ENCODE results near the gene KLF6. TPM values are rescaled to one million over a fixed set of nuclear protein-coding genes. Genes with fewer than 3 reads are reported as not detected.

Gene KLF6
- total and polyA plus RNA-seq, 2 donors (not counting 1 experiment from before 2014, with no cell fraction given), result 175 to 921 TPM

DNA sequence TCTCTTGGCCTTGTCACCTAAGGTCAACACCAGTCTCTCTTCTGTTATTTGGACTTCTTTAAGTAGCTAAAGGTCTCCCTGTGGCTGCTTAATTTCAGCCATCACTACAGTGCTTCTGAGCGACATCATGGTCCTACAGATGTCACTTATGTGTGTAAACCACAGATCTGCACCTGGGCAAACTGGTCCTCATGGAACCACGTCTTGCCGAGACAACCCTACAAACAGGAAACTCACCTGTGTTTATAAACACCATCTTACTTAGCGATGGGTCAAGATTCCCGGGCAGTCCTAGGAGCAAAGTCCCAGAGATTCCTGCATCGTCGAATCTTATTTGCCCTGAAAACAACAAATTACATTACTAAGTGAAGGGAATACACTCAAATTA is 27.8 kb downstream of the KLF6 start:
- no peak overlapping the region for H3K9ac ChIP-seq (ENCODE audit: low read length)
- peak overlapping the region; percentile 20 for H2AFZ ChIP-seq (ENCODE audit: insufficient read depth, low read depth, low read length, poor library complexity, severe bottlenecking)
- intact Hi-C loops (cut with micrococcal nuclease), result loop anchor here (2.0 kb wide), 1 partner anchor 576 kb away; no protein-coding TSS in a partner anchor
- H3K27me3 ChIP-seq (replicated peaks in 1 of 4; ENCODE audit: control extremely low read depth in 1 of 4, control insufficient read depth in 3 of 4, insufficient read depth in 4 of 4, low read length in 3 of 4), result no peaks in the 10 kb centered on the region
- H3K27me3 Mint-ChIP-seq, result no peaks in the 10 kb centered on the region
- DNase-seq (peak; percentile 26), ATAC-seq (ENCODE audit: low read depth) (no peak)
- H3K4me3 ChIP-seq (ENCODE audit: control extremely low read depth in 1 of 5, extremely low read depth in 1 of 5, insufficient read depth in 1 of 5, low read depth in 2 of 5, low read length in 4 of 5), result peak overlapping the region in 1 of 5 experiments; percentile 18
- peaks cover 1% of the 10 kb centered on the region for H3K9me3 Mint-ChIP-seq (ENCODE audit: insufficient read depth)
- peak overlapping the region; percentile 67 for H3K4me3 Mint-ChIP-seq
- peaks cover 48 to 53% of the 10 kb centered on the region in 2 donors for H3K4me1 ChIP-seq (ENCODE audit: control insufficient read depth in 2 of 2, insufficient read depth in 2 of 2, low read length in 2 of 2)
- no peaks in the 10 kb centered on the region for H3K36me3 ChIP-seq (replicated peaks in 1 of 2; ENCODE audit: control extremely low read depth in 1 of 2, control insufficient read depth in 1 of 2, extremely low read depth in 1 of 2, insufficient read depth in 2 of 2, low read length in 1 of 2)
- H3K9me3 ChIP-seq (ENCODE audit: control extremely low read depth in 1 of 3, control insufficient read depth in 2 of 3, insufficient read depth in 1 of 3, low read length in 2 of 3), result peaks cover 0 to 21% (median 10%) of the 10 kb centered on the region in 3 donors
- no peak for TF ChIP-seq EZH2 (IDR thresholded peaks at IDR 0.05; ENCODE audit: borderline replicate concordance, insufficient read depth, low read depth, low read length, poor library complexity, severe bottlenecking)
- TF ChIP-seq, protein P1, sequence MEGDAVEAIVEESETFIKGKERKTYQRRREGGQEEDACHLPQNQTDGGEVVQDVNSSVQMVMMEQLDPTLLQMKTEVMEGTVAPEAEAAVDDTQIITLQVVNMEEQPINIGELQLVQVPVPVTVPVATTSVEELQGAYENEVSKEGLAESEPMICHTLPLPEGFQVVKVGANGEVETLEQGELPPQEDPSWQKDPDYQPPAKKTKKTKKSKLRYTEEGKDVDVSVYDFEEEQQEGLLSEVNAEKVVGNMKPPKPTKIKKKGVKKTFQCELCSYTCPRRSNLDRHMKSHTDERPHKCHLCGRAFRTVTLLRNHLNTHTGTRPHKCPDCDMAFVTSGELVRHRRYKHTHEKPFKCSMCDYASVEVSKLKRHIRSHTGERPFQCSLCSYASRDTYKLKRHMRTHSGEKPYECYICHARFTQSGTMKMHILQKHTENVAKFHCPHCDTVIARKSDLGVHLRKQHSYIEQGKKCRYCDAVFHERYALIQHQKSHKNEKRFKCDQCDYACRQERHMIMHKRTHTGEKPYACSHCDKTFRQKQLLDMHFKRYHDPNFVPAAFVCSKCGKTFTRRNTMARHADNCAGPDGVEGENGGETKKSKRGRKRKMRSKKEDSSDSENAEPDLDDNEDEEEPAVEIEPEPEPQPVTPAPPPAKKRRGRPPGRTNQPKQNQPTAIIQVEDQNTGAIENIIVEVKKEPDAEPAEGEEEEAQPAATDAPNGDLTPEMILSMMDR (IDR thresholded peaks at IDR 0.05), result no peak
- peaks cover 52% of the 10 kb centered on the region for H3K4me1 Mint-ChIP-seq
- H4K20me1 ChIP-seq (ENCODE audit: control insufficient read depth, insufficient read depth, low read length, poor library complexity, severe bottlenecking), result no peaks in the 10 kb centered on the region
- peak overlapping the region; percentile 52 for H3K4me2 ChIP-seq (replicated peaks; ENCODE audit: low read depth, low read length, poor library complexity, severe bottlenecking)
- peaks cover 5% of the 10 kb centered on the region for H3K79me2 ChIP-seq (ENCODE audit: control insufficient read depth, insufficient read depth, low read length)
- 11% methylated on average over 3 of the region's 7 CpGs for WGBS (ENCODE audit: insufficient coverage)
- ChIA-PET POLR2A (interaction anchor here (1.2 to 2.1 kb wide), 3 partner anchors 18 to 28 kb away, joined by 3 to 25 read pairs (median 5); partner anchors contain the start of gene KLF6), CTCF (interaction anchor here (1.0 to 1.3 kb wide), 3 partner anchors 23 to 28 kb away, joined by 3 to 5 read pairs (median 3); partner anchors contain the start of gene KLF6)
- peak overlapping the region in 1 of 2 donors; percentile 46 for H3K27ac ChIP-seq (ENCODE audit: low read length in 2 of 2)
- H3K27ac Mint-ChIP-seq, result peak overlapping the region; percentile 92

DNA sequence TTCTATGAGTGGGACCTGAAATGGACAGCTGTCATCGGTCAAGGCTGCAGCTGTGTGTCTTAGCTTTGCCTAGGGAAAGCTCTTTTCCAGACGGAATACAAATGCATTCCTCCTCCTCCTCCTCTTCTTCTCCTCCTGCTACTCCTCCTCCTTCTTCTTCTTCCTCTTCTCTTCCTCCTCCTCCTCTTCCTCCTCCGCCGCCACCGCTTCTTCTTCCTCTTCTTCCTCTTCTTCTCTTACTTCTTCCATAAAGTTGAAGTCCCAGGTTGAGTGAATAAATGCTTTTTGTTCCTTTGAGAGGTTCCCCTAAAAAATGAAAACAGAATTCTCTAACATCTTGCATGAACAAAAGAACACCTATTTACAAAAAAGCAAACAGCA is 28.7 kb downstream of the KLF6 start:
- no peak overlapping the region for H3K4me2 ChIP-seq (replicated peaks; ENCODE audit: low read depth, low read length, poor library complexity, severe bottlenecking)
- no peaks in the 10 kb centered on the region for H3K27me3 Mint-ChIP-seq

More for the DNA sequence above, 28.7 kb downstream of the KLF6 start:
- CTCF ChIA-PET, result no interaction called here
- no peaks in the 10 kb centered on the region for H4K20me1 ChIP-seq (ENCODE audit: control insufficient read depth, insufficient read depth, low read length, poor library complexity, severe bottlenecking)
- Mint-ChIP-seq H3K4me3 (no peak overlapping the region), H3K4me1 (peaks cover 44% of the 10 kb centered on the region), H3K9me3 (ENCODE audit: insufficient read depth) (peaks cover under 1% of the 10 kb centered on the region), H3K27ac (no peak overlapping the region)
- H3K27ac ChIP-seq (ENCODE audit: low read length in 2 of 2), result no peak overlapping the region
- H3K36me3 ChIP-seq (replicated peaks in 1 of 2; ENCODE audit: control extremely low read depth in 1 of 2, control insufficient read depth in 1 of 2, extremely low read depth in 1 of 2, insufficient read depth in 2 of 2, low read length in 1 of 2), result no peaks in the 10 kb centered on the region
- no peaks in the 10 kb centered on the region for H3K27me3 ChIP-seq (replicated peaks in 1 of 4; ENCODE audit: control extremely low read depth in 1 of 4, control insufficient read depth in 3 of 4, insufficient read depth in 4 of 4, low read length in 3 of 4)
- ATAC-seq (ENCODE audit: low read depth) (no peak), DNase-seq (no peak)
- H3K79me2 ChIP-seq (ENCODE audit: control insufficient read depth, insufficient read depth, low read length), result peaks cover 5% of the 10 kb centered on the region
- no peak overlapping the region for H3K4me3 ChIP-seq (ENCODE audit: control extremely low read depth in 1 of 5, extremely low read depth in 1 of 5, insufficient read depth in 1 of 5, low read depth in 2 of 5, low read length in 4 of 5)
- POLR2A ChIA-PET, result no interaction called here
- WGBS (ENCODE audit: insufficient coverage), result 92% methylated on average over 2 of the region's 5 CpGs
- H3K4me1 ChIP-seq (ENCODE audit: control insufficient read depth in 2 of 2, insufficient read depth in 2 of 2, low read length in 2 of 2), result peaks cover 39 to 44% of the 10 kb centered on the region in 2 donors
- no peak overlapping the region for H3K9ac ChIP-seq (ENCODE audit: low read length)
- intact Hi-C loops (cut with micrococcal nuclease), result loop anchor here (2.0 kb wide), 1 partner anchor 576 kb away; no protein-coding TSS in a partner anchor
- TF ChIP-seq EZH2 (IDR thresholded peaks at IDR 0.05; ENCODE audit: borderline replicate concordance, insufficient read depth, low read depth, low read length, poor library complexity, severe bottlenecking), result no peak
- TF ChIP-seq, protein P1 (IDR thresholded peaks at IDR 0.05), result no peak
- peaks cover 0 to 16% (median 6%) of the 10 kb centered on the region in 3 donors for H3K9me3 ChIP-seq (ENCODE audit: control extremely low read depth in 1 of 3, control insufficient read depth in 2 of 3, insufficient read depth in 1 of 3, low read length in 2 of 3)
- no peak overlapping the region for H2AFZ ChIP-seq (ENCODE audit: insufficient read depth, low read depth, low read length, poor library complexity, severe bottlenecking)
